GM12873 (cell line): ENCODE results near the gene FSHR.

Source experiments
- TF ChIP-seq, protein P1 (sequence below): IDR thresholded peaks from 2 replicates; pipeline ENCODE4 v1.5.1; 2012; ENCODE audit warnings: low read depth, mild to moderate bottlenecking, moderate library complexity, low read length, control low read depth; ENCODE audit not compliant: insufficient read depth; ENCODE audit errors: missing control alignments

Gene FSHR

DNA sequence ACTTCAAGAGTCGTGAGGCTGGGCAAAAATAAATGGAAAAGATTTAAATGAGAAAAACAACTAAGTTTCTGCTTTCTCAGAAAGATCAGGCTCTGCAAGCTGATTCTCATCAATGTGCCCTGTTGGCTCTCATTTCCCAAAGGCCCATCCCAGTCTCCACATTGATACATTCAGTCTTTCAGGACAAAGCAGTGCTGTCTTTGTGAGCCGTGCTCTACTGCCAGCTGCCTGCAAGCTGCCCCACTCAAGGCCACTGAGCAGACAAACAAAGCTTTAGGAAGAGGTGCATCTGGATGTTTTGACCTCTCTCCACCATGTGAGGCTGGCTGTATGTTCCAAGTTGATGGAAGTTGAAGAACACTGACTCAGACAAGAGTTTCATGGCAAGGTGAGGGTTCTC is 48.8 kb downstream of the FSHR start:
- TF ChIP-seq, protein P1, sequence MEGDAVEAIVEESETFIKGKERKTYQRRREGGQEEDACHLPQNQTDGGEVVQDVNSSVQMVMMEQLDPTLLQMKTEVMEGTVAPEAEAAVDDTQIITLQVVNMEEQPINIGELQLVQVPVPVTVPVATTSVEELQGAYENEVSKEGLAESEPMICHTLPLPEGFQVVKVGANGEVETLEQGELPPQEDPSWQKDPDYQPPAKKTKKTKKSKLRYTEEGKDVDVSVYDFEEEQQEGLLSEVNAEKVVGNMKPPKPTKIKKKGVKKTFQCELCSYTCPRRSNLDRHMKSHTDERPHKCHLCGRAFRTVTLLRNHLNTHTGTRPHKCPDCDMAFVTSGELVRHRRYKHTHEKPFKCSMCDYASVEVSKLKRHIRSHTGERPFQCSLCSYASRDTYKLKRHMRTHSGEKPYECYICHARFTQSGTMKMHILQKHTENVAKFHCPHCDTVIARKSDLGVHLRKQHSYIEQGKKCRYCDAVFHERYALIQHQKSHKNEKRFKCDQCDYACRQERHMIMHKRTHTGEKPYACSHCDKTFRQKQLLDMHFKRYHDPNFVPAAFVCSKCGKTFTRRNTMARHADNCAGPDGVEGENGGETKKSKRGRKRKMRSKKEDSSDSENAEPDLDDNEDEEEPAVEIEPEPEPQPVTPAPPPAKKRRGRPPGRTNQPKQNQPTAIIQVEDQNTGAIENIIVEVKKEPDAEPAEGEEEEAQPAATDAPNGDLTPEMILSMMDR, result no peak

DNA sequence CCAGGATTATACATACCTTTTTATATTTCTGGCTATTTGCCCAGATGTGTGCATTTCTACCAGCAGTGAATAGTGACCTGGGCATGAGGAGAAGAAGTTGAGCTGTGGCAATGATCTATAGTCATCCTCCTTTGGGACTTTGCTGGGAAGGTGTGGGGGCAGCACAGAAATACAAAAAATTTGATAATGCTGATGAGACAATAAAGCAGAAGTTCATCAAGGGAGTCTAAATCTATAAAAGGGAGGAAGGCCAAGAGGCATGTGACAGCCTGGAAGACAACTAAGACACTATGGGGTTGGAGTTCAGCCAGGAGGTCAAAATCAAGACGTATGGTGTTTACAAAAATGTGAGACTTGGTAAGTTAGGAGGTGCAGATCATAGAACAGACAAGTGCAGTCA is 52.2 kb downstream of the FSHR start:
- TF ChIP-seq, protein P1, result no peak

DNA sequence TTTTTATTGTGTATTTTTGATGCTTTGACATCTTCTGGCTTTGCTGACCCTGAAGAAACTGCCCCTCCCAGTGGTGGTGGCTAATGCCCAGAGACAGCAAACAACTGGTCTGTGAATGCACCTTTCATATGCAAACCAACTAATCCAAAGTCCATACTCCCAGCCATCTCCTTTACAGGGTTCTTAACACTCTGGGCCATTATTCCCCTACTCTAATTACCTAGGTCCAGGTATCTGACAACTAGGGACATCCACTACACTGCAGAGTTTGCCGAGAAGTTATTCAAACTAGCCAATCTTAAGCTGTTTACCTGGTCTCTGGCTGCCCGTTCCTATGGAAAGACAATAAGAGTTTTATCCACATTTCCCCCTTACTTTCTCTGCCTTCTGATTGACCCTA is 73.6 kb downstream of the FSHR start:
- TF ChIP-seq, protein P1, result no peak

DNA sequence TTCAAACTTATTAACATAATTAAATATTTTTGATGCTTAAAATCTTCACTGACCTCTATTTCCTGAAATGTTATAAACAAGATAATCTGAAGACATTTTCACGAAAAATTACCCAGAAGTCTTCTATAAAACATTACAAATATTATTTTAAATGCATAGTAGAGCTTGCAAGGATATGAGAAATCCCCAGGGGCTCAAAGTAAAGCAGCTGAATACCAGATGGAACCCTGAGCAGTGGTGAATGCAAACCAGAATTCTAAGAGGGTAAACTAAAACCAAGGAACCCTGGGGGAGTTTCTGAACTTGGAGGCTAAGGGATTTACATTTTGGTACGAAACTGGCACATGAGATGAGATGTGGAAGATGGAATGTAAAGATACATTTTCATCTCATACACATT is 83.6 kb downstream of the FSHR start:
- TF ChIP-seq, protein P1, result no peak

DNA sequence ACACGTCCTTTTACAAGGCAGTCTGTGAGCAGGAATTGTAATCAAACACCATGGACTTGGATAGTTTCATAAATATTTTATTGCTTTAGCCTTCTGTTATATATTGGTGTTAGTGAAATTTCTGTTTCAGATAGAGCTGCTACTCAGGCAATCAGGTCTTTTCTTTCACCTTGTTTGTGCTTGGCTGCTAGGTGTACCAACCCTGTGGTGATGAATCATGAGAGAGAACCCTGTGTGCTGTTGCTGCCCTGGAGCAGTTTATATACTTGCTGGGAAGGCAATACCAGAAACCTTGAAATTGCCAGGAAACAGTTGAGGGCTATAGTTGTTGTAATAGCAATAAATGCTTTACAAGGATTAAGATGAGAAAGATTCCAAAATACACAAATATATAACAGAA is 84.5 kb downstream of the FSHR start:
- TF ChIP-seq, protein P1, result no peak

DNA sequence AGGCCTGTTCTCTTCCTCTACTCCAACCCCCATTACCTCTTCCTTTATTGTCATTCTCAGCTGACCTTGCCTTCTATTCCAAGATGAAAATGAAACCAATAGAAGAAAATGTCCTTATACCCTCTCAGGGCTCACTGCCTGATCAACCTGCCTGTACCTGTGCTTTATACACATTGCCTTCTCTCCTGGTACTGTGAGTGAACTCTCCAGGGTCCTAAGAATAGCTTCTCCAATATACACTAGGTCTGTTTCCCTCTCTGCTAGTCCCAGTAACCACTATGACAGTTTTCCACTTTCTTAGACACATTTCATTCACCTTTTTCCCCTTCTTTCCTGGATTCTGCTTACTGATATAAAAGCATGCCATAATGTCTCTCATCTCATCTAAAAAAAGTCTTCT is 85.7 kb downstream of the FSHR start:
- TF ChIP-seq, protein P1, result no peak

DNA sequence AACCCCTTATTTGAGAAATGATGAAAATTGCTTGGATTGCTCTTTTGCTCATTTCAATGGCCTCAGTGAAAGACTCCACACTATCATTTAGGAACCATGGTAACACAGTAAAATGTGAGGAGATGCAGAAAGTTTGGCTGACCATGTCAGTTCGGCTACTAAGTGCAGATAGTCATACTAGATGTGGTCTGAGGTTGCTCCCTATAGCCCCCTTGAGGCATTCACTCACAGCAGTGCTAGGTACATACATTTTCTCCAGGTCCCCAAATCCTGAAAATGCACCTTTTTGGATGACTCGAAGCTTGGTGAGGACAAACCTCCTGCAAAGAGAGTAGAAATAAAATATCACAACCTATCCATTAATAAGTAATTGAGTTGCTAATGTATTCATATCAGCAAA is 86.3 kb downstream of the FSHR start:
- TF ChIP-seq, protein P1, result no peak
